ENCODE results near the gene RPS21. TPM values are rescaled to one million over a fixed set of nuclear protein-coding genes. Genes with fewer than 3 reads are reported as not detected.

Gene RPS21
- polyA plus RNA-seq, 12 donors, result 692 to 1,144 (median 1,032) TPM; not detected in 1

Other genes with a start within 250 kb of the RPS21 start
- 100 to 1,000 TPM in 11 of 12 donors, not detected in 1; 101 to 259 (median 145) TPM for gene PSMA7, start 243.7 kb upstream of the RPS21 start, polyA plus RNA-seq (ENCODE audit: insufficient read length in 12 of 12)
- 10 to 100 TPM in 11 of 12 donors, not detected in 1; 13.5 to 21.0 (median 15.7) TPM for gene SS18L1, start 243.3 kb upstream of the RPS21 start, polyA plus RNA-seq (ENCODE audit: insufficient read length in 12 of 12)
- 10 to 100 TPM in 11 of 12 donors, not detected in 1; 22.7 to 56.3 (median 26.8) TPM for gene MTG2, start 204.1 kb upstream of the RPS21 start, polyA plus RNA-seq (ENCODE audit: insufficient read length in 12 of 12)
- gene HRH3, start 166.8 kb upstream of the RPS21 start, polyA plus RNA-seq (ENCODE audit: insufficient read length in 12 of 12), result 1 to 10 TPM in 5 of 12 donors, under 1 TPM in 4, not detected in 3; 0.21 to 2.5 (median 1.3) TPM
- gene OSBPL2, start 148.6 kb upstream of the RPS21 start, polyA plus RNA-seq (ENCODE audit: insufficient read length in 12 of 12), result 10 to 100 TPM in 11 of 12 donors, not detected in 1; 24.1 to 43.3 (median 30.6) TPM
- 10 to 100 TPM in 11 of 12 donors, not detected in 1; 37.5 to 62.4 (median 46.7) TPM for gene ADRM1, start 84.1 kb upstream of the RPS21 start, polyA plus RNA-seq (ENCODE audit: insufficient read length in 12 of 12)
- 100 to 1,000 TPM in 2 of 12 donors, 10 to 100 TPM in 10; 43.3 to 663 (median 58.4) TPM for gene LAMA5, start 19.8 kb upstream of the RPS21 start, polyA plus RNA-seq (ENCODE audit: insufficient read length in 12 of 12)
- 10 to 100 TPM in 1 of 12 donors, 1 to 10 TPM in 10, not detected in 1; 4.1 to 10.6 (median 5.1) TPM for gene CABLES2, start 20.2 kb downstream of the RPS21 start, polyA plus RNA-seq (ENCODE audit: insufficient read length in 12 of 12)
- 1 to 10 TPM in 1 of 12 donors, under 1 TPM in 2, not detected in 9; 0.20 to 2.8 (median 0.68) TPM for gene RBBP8NL, start 40.4 kb downstream of the RPS21 start, polyA plus RNA-seq (ENCODE audit: insufficient read length in 12 of 12)
- gene GATA5, start 88.9 kb downstream of the RPS21 start, polyA plus RNA-seq (ENCODE audit: insufficient read length in 12 of 12), result under 1 TPM in 6 of 12 donors, not detected in 6; 0.06 to 0.25 (median 0.09) TPM

Measured in muscle of arm (tissue), 12 donors.